ENCODE data around the gene GATA2. TPM values are rescaled to one million over a fixed set of nuclear protein-coding genes. Genes with fewer than 3 reads are reported as not detected.

The GATA2 gene
- polyA plus RNA-seq, 5 donors, result 7.9 to 14.6 (median 11.0) TPM

DNA sequence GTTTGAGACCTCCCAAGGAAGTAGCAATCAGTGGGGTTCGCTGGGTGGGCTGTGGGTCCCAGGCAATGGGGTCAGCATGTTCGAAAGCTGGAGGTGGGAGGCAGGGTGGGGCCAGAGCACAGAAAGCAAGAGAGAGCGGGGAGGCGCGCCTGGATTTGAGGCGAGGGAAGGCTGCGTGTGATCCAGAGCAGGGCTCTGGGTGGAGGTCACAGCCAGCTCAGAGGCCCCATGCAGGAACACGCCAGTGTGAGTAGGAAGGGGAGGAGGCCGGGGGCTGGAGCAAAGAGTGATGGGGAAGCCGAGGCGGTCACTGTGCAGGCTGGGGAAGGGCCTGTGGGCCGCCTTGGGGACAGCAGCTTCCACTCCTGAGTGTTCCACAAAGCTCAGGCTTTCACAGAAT lies 35.1 kb downstream of the GATA2 start:
- no peak for DNase-seq

DNA sequence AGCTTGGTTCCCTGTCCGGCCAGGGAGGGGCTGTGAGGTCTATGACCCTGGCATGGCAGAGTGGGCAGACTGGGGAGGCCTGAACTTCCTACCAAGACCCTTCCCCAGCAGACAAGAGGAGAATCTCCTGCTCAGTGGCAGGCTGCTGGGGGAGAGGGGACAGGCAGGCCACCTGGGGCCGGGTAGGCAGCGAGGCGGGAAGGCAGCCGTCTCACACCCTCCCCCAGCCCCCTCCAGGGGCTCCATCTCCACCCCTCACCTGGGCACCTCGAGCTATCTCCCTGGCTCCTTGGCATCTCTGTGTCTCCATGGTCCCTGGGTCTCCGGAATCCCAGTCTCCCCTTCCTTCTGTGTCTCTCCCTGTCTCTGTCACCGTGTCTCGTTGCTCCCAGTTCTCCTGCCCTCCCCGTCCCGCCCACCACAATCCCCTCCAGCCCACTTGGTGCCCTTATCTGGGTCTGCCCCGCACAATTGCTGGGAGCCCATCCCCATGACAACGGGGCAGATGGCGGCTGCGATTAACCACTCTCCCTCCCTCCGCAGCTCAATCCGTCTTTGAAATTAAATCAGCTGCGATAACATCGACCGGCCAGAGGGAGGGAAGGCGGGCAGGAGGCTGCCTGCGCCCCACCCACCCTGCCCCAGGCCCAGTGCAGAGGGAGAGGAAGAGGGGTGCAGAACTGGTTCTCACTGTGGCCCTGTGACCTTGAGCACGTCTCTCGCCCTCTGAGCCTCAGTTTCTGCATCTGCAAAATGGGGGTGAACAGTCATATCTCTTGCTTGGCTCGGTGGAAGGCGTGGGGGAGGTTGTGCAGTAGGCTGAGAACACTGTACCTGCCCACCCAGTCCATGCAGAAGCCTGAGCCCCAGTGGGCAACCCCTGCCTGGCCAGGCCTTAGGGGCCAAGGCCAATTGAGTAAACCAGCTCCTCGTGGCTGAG lies 36.0 kb downstream of the GATA2 start:
- no peak for DNase-seq

DNA sequence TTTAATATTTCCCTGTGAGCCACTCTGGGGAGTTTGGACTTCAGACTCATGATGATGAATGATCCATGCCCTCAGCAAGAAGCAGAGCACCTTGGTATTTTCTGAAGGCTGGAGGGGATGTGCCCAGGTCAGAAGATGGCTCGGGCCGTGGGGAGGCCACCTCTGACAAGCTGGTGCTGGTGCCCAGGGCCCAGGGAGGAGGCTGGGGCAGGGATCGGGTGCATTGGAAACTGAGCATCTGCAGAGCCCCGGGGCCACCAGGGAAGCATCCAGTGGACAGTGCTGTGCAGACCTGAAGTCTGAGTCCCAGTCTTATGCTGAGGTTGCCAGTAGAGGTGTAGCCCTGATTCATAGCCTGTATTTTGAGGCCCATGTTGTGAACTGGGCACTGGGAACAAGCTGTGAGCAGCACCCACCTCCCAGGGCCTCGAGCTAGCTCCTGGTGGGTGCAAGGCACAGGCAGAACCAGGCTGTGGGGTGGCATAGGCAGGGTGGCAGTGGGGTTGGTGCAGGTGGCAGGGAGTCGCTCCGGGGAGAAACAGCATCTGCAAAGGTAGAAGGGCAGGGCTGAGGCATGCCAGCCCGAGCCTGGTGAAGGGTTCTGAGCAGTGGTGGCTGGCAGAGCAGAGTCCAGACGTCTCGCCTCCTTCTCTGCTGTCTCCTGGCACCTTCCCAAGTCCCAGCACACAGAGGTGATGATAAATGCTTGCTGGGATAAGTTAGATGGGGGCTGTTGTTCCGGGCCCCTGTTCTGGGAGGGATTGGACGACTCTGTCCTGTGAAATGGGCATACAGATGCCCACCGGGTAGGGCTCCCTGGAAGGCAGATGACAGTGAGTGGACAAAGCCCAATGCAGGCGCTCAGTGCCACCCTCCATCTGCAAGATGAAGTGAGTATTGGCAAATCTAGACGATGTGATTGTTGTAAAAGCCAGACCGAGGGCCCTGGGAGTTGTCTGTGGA lies 36.9 kb downstream of the GATA2 start:
- DNase-seq, result no peak

DNA sequence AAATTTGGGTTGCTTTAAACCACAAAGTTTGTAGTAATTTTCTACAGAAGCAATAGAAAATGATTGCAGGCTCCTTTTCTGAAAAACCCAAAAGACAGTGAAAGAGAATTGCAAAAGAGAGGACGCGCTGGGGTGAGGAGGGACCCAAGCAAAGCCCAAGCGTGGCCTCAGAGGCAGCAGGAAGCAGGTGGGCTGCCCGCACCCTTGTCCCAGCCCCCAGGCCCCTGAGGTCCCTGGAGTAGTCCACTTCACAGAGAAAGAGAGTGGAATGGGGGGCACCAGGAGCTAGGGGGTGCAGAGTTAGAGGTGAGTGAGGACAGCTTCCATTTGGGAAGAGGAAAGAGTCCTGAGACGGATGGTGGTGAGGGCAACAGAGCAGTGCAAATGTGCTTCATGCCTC lies 37.9 kb downstream of the GATA2 start:
- DNase-seq, result no peak

DNA sequence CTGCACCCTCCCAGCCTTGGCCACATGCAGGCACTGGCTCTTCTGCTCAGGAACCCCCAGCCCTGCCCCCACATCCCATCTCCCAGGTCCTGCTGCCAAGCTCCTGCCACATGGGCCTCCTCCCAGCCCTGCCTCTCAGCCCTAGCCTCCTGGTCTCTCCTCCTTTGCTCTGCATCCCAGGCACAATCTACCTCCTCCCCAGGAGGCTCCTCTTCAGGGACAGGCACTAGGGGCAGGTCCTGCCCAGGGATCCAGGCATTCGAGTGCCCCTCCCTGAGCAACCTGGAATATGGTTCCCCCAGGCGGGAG lies 38.7 kb downstream of the GATA2 start:
- no peak for DNase-seq

DNA sequence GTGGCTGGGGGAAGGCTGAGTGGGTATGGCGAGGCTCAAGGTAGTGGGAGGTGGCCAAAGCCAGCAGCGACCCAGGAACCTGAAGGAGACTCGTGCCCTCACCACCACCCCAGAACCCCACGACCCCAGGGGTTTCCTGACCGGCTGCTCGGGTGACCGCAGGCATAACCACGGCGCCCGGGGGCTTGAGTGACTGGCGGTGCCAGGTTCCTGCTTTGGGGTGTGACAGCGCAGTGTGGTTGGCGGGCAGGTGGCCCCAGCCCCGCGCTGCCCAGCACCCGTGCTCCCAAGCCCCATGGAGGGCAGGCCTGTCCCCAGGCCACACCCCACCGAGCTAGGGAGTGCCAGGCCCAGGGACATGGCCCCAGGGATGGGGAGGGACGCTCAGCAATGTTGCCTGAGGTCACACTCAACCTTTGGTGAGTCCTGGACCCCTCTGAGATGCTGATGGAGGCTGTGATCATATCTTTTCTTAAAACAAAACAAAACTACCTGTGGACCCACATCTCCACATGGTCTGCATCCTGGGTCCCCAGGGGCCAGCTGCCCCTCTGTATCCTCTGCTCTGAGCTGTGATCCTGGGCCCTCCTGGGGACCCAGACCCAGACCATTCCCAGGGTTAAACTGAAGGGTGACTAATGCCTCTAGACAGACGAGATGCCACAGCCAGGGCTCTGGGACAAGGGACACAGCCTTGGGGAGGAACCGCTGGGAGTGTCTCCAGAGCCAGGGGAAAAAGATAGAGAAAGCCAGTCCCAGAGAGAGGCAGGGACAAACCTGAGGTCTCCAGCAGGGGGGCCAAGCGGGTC lies 39.3 kb downstream of the GATA2 start:
- no peak for DNase-seq

DNA sequence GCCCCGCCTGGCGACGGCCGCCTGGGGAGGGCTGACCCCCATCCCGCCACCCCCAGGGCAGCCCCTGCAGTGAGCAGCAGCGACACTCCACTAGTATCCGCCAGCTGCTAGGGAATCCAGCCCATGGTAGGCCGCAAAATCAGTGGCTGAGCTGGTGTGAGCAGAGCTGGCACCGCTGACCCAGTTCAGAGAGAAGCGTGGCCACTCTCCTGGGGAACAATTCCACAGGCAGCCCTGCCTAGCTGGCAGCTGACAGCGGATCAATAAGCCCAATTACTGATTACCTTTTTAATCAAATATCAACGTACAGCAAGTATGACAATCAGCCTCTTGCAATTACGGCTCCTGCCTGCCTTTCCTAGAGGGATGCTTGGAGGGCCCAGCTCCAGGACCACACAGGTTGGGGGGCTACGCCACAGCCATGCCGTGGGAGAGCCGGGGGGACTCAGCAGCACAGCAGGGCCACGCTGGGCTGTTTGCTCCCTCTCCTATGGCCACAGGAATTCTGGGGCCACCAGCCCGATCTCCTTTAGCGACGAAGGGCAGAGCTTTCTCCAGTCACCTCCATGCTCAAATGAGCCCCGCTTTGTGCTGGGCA lies 40.2 kb downstream of the GATA2 start:
- no peak for DNase-seq

DNA sequence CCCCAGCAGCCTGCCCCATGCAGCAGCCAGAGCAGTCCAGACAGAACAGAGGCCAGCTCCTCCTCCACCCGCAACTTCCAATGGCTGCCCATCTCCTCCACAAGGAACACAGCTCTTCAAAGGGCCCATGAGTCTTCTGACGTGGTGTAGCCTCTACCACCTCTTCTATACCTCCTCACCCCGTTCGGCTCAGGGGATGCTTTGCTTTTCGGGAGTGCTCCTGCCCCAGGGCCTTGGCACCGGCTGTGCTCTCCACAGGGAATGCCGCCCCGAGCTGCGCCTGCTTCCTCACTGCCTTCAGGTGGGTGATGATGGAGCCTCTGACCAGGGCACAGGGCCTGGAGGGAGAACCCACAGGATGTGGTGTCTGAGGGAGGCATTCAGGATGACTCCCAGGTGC lies 40.9 kb downstream of the GATA2 start:
- DNase-seq, result no peak

DNA sequence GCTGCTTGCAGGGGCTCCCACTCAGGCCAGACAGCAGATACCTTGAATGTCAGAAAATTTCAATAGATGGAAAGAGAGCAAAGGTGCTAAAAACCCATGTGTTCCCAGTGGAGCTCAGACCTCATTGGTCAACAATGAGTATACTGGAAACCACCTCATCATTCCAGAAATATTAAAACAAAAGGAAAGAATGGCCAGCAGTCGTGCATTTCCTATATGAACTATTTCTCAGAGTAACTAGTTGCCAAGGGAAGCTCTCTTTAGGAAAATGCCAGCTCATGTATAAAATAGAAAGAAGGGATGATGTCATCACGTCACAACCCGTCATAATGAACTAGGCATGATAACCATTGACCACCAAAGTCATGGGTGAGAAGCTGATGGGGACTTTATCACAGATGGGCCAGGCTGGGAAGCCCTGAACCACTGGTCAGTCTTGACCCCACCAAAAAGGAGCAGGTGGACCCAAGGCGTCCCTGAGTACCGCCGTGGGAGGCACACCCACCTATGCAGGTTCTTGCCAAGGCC lies 43.8 kb downstream of the GATA2 start:
- no peak for DNase-seq

DNA sequence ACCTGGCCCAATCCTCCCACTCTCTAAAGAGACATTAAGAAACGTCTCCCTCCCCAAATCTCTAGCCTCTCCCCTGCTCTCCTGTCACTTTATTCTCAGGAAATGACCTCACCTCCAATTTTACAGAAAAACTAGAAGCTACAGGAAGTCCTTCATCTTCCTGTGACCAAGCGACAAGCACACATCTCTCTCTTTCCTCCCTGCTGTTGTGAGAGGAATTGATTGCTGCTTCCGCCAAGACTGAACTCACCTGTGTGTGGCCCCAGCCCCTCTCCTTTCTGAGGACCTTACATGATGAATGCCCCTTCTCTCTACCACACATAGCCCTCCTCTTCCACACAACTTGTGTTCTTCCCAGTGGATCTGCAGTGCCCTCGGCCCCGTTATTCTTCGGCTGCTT lies 44.5 kb downstream of the GATA2 start:
- no peak for DNase-seq

DNA sequence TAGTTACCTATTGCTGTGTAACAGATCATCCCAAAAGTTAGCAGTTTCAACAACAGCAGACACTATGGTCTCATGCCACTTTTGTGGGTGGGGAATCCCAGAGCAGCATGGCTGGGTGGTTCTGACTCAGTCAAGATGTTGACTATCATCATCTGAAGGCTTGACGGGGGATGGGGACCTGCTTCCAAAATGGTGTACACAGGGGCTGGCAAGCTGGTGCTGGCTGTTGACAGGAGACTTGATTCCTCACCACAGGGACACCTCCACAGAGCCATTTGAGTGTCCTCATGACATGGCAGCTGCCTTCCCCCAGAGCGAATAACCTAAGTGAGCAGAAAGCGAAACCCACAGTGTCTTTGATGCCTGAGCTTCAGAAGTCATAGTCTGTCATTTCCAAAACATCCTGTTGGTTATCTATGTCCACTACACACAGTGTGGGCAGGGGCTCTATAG lies 45.4 kb downstream of the GATA2 start:
- DNase-seq, result no peak

DNA sequence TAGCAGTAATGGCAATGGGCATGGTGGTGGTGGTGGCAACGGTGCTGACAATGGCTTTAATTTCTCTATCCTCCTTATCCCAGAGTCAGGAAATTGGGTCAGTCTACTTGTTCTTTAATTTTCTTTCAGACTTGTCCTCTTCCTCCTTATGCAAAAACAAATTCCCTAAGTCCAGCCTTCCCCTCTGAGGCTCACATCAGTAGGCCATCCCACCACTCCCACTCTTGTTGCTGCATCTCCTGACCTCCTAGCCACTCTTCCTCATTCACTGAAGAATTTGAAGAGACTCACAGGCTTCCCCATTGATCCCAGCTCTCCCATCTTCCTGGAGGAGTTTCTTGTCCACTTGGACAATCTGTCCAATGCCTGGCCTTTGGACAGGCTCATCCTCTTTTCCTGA lies 46.2 kb downstream of the GATA2 start:
- DNase-seq, result no peak

DNA sequence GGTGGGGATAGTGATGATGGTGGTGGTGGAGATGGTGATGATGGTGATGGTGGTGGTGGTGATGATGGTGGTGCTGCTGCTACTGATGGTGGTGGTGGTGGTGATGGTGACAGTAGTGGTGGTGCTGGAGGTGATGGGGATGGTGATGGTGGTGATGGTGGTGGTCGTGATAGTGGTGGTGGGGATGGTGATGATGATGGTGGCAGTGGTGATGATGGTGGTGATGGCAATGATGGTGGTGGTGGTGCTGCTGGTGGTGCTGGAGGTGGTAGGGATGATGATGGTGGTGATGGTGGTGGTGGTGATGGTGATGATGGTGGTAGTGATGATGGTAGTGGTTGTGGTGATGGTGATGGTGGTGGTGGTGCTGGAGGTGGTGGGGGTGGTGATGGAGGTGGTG lies 47.6 kb downstream of the GATA2 start:
- DNase-seq, result no peak

DNA sequence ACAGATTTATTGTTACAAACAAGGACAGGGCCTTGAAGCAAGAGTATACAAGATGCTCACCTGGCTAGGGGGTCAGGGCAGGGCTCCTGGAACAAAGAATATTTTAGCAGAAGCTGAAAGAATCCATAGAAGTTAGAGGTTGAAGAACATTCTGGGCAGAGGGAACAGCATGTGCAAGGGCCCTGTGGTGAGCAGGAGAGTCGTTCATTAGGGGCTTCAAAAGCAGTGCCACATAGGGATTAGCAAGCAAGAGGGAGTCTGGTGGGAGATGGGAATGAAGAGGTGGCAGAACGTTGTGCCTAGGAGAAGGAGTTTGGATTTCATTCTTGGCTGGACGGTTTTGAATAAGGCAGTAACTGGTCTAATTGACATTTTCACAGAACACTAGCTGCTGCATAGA lies 49.2 kb downstream of the GATA2 start:
- no peak for DNase-seq

DNA sequence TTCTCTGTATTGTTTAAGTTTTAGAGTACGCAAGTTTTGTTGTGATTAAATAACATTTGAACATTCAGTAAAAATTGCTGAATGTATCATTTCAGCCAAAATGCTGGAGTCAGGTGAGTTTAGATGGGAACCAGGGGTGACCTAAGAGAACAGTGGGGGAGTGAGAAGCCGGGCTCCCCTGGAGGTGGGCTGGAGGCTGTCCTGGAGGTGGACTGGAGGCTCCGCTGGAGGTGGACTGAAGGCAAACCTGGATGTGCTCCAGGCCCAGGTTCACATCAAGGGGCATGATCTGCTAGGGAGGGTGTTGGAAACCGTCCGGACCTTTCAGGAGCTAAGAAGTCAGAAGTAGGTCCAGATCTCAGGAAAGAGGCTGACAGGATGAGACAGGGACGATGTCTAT lies 50.1 kb downstream of the GATA2 start:
- no peak for DNase-seq

DNA sequence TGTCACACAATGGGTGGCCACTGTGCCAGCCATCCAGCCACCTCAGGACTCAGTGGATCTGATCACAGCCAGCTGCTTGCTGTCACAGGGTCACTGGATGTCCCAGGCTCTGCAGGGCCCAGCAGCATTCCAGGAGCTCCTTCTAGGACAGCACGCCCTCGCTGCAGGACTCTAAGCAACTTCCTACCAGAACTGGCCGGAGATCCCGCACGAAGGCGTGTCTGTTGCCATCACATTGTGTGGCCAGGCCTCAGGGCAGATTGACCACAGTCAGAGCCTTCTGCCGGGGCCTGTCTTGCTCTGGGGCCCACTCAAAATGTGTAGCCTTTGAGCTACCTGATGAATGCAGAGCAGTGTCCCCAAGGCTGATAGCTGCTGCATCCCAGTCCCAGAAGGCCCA lies 50.9 kb downstream of the GATA2 start:
- DNase-seq, result no peak

DNA sequence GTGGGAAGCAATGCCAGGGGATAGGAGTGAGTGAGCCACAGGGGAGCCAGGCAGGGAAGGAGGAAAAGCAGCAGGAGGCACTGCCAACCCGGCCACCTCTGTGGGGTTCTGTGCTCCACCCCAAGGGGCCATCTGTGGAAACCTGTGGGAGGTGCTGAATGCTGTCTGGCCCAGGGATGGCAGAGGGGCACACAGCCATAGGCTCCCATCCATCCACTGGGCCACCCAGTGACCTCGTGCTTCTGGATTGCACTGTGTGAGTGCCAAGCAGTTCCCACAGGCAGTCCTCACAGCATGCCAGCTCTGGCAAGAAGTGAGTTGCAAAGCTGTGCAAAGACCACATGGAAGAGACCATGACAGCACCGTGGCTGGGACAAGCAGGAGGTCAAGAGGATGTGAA lies 53.8 kb downstream of the GATA2 start:
- DNase-seq, result no peak

DNA sequence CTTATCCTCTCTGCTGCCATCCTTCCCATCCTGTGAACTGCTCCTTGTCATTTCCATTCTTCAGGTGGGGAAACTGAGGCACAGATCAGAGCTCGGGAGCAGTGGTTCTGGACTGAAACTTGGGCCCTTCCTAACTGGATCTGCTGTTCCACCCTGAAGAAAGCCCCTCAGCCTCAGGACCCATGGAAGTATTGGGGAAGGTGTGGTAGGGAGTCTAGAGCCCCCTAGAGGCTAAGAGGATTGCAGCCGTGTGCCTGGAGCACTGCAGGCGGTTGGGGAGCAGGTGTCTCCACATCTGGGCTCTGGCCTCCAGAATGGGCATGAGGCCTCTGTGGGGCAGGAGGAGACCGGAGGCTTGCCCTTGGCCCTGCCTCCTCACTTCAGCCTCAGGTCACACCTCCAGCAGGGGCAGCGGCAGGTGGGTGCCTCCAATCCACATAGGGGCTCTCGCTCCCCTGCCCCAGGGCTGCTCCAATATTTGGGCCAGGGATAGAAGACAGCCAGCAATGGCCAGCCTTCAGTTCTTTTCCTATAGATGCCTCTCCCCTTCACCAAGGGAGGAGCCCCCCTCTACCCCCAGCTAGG lies 54.4 kb downstream of the GATA2 start:
- no peak for DNase-seq

DNA sequence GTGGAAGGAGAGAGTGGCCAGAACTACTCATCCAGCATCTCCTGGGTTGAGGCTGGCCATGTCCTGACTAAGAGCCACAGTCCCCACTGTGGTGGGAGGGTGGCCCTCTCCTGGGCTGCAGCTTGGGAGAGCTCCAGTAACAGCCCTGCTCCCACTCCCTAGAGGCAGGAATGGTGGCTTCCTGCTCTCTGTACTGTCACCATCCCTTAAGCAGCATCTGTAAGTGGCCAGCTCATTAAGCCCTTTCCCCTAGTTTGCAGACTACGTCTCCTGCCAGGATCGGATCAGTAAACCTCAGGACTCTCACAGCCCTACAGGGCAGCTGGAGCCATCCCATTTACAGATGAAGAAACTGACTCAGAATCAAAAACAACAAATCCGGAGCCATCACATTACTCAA lies 56.8 kb downstream of the GATA2 start:
- no peak for DNase-seq

DNA sequence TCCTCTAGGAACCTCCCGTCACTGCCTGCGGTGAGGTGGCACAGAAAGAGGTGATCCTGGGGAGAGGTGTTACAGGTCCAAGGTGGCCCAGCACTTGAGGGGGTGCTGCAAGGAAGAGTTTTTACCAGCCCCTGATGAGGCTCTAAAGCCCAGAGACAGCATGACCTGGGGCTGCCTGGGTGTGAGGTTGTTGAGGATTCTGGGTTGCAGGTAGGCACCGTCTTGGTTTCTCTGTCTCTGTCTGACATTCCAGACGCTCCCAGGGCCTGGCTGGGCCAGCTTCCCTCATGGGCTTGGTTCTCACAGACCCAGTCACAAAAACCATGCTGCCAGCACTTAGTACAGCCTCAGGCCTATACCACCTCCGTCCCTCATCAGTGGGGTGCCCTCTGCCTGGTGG lies 57.4 kb downstream of the GATA2 start:
- no peak for DNase-seq

DNA sequence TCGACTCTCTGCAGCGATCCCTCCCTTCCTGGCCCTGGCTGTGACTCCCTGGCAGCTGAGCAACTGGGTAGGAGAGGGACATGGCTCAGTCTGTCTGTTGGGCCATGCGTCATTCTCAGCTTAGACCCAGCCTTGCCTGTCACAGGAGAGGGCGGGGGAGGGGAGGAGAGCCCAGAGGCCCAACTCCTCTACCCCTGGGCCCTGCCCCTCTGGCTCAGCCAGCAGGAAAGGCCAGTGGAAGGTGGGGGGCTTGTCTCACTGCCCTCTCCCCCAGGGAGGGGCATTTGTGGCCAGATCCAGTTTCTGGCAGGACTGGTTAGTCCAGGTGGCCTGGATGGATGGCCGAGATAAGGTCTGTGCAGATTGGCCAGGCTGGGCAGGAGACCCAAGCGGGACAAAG lies 57.9 kb downstream of the GATA2 start:
- peak; percentile 39 to 40 for DNase-seq
